ENCODE data around the gene PARVG.

The PARVG gene

GRCh38 chr22:44206330-44206645 is 25.6 kb downstream of the PARVG start:
- no peak for TF ChIP-seq CTCF (IDR thresholded peaks at IDR 0.05; ENCODE audit: low read depth, low read length)
- H3K4me3 ChIP-seq (ENCODE audit: low read depth, low read length), result no peak overlapping the region

- H3K4me3 ChIP-seq (ENCODE audit: low read depth, low read length), result no peak overlapping the region
- TF ChIP-seq CTCF (IDR thresholded peaks at IDR 0.05; ENCODE audit: low read depth, low read length), result no peak
Observed at GRCh38 chr22:44206696-44207095, 26.0 kb downstream of the PARVG start.

GRCh38 chr22:44207173-44207980 is 26.7 kb downstream of the PARVG start:
- no peak for TF ChIP-seq CTCF (IDR thresholded peaks at IDR 0.05; ENCODE audit: low read depth, low read length)
- H3K4me3 ChIP-seq (ENCODE audit: low read depth, low read length), result no peak overlapping the region

- H3K4me3 ChIP-seq (ENCODE audit: low read depth, low read length), result no peak overlapping the region
- no peak for TF ChIP-seq CTCF (IDR thresholded peaks at IDR 0.05; ENCODE audit: low read depth, low read length)
Observed at GRCh38 chr22:44207981-44208317, 27.2 kb downstream of the PARVG start.

GRCh38 chr22:44209343-44209742 is 28.6 kb downstream of the PARVG start:
- H3K4me3 ChIP-seq (ENCODE audit: low read depth, low read length), result no peak overlapping the region
- no peak for TF ChIP-seq CTCF (IDR thresholded peaks at IDR 0.05; ENCODE audit: low read depth, low read length)

GRCh38 chr22:44210722-44211121 is 30.0 kb downstream of the PARVG start:
- no peak for TF ChIP-seq CTCF (IDR thresholded peaks at IDR 0.05; ENCODE audit: low read depth, low read length)
- no peak overlapping the region for H3K4me3 ChIP-seq (ENCODE audit: low read depth, low read length)

GRCh38 chr22:44211256-44211945 is 30.7 kb downstream of the PARVG start:
- no peak overlapping the region for H3K4me3 ChIP-seq (ENCODE audit: low read depth, low read length)
- TF ChIP-seq CTCF (IDR thresholded peaks at IDR 0.05; ENCODE audit: low read depth, low read length), result no peak
